ENCODE results near the gene ABCE1. TPM values are rescaled to one million over a fixed set of nuclear protein-coding genes. Genes with fewer than 3 reads are reported as not detected.

The ABCE1 gene
- total and polyA plus RNA-seq, 2 of the 8 experiments (the other 6 are each of a cell fraction or from before 2014, with no cell fraction given): 43.7 to 126 TPM

- TF ChIP-seq RFX5 (IDR thresholded peaks at IDR 0.05; ENCODE audit: borderline replicate concordance, low read depth, low read length) (no peak), BRCA1 (IDR thresholded peaks at IDR 0.05; ENCODE audit: low read depth, low read length) (no peak), SP1 (IDR thresholded peaks at IDR 0.05; ENCODE audit: low read depth, low read length) (no peak), TEAD4 (IDR thresholded peaks at IDR 0.05; ENCODE audit: low read depth, low read length) (no peak), FOSL1 (IDR thresholded peaks at IDR 0.05; ENCODE audit: insufficient read depth, low read depth, low read length) (no peak), EP300 (IDR thresholded peaks at IDR 0.05; ENCODE audit: borderline replicate concordance in 1 of 2, low read depth in 2 of 2, low read length in 2 of 2) (no peak), PHF8 (conservative IDR thresholded peaks at IDR 0.05; ENCODE audit: low read depth, low read length) (no peak), BACH1 (IDR thresholded peaks at IDR 0.05; ENCODE audit: low read length) (no peak)
These were observed 72.1 kb downstream of the ABCE1 start (continued) for GRCh38 chr4:145170223-145170622.
